Upper lobe of right lung (tissue), 1 donor: ENCODE results near the gene ETV5. TPM values are rescaled to one million over a fixed set of nuclear protein-coding genes. Genes with fewer than 3 reads are reported as not detected.

Experiments used
- ATAC-seq: fragments of 200-7000 bp; cut with Tn5 transposase; one replicate; pipeline ENCODE4 v1.9.1; 2020; ENCODE audit warnings: mild to moderate bottlenecking, moderate library complexity
- DNase-seq: peaks from one replicate; pipeline ENCODE4 v3.0.0-alpha.2; 2020
- H3K27ac ChIP-seq: fragments of 200-600 bp; one replicate; pipeline ENCODE4 v1.8.0; 2022
- H3K27me3 ChIP-seq: fragments of 200-600 bp; one replicate; pipeline ENCODE4 v1.8.0; 2022; ENCODE audit warnings: mild to moderate bottlenecking
- H3K36me3 ChIP-seq: fragments of 200-600 bp; one replicate; pipeline ENCODE4 v1.8.0; 2022
- H3K4me1 ChIP-seq: fragments of 200-600 bp; one replicate; pipeline ENCODE4 v1.8.0; 2022
- H3K4me3 ChIP-seq: fragments of 200-600 bp; one replicate; pipeline ENCODE4 v1.8.0; 2022; ENCODE audit warnings: mild to moderate bottlenecking
- H3K9me3 ChIP-seq: fragments of 200-600 bp; one replicate; pipeline ENCODE4 v1.8.0; 2022
- intact Hi-C: fragments of 100-400 bp; cut with DNase I; formaldehyde crosslinking; loops from one replicate; pipeline ENCODE4 v1.11.0; 2022
- total RNA-seq: library from RNA; stranded (reverse); fragmentation: NEBNext Ultra II Directional; extraction: Animal tissue kit (Norgen Biotek cat#: 25700); gene quantifications from one replicate; pipeline ENCODE4 v1.2.1, GENCODE V29; 2021
- TF ChIP-seq, protein P1 (sequence below): fragments of 200-600 bp; IDR thresholded peaks from one replicate; pipeline ENCODE4 v1.8.0; 2022; ENCODE audit warnings: antibody characterized with exemption
- donor health status: DM: no; HTN: yes; CAD: no; lungs with severe emphysema.

Gene ETV5
- total RNA-seq, 1 donor from 2014 or later: 56.3 TPM

DNA sequence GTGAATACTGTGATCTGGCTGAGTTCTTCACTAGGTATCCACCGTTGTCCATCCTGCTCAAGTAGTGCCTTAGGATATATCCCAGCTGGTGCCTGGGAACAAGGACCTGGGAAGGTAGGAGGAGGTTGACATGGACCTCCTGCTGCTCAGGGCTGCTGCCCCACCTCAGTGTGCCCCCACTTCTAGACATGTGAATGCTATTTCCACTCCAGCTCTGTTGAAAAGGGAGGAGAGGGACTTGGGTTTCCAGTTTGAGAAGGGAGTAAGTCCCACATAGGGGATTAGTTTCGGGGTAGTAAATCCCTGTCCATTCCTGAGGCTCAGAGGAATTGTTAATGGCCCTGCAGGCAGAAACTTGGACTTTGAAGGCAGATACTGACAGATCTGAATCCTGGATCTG lies 32.9 kb upstream of the ETV5 start:
- Histone ChIP-seq H3K9me3 (no peaks in the 10 kb centered on the region), H3K27me3 (no peaks in the 10 kb centered on the region), H3K4me3 (no peak overlapping the region), H3K27ac (no peak overlapping the region), H3K4me1 (no peaks in the 10 kb centered on the region), H3K36me3 (no peaks in the 10 kb centered on the region)
- TF ChIP-seq, protein P1, sequence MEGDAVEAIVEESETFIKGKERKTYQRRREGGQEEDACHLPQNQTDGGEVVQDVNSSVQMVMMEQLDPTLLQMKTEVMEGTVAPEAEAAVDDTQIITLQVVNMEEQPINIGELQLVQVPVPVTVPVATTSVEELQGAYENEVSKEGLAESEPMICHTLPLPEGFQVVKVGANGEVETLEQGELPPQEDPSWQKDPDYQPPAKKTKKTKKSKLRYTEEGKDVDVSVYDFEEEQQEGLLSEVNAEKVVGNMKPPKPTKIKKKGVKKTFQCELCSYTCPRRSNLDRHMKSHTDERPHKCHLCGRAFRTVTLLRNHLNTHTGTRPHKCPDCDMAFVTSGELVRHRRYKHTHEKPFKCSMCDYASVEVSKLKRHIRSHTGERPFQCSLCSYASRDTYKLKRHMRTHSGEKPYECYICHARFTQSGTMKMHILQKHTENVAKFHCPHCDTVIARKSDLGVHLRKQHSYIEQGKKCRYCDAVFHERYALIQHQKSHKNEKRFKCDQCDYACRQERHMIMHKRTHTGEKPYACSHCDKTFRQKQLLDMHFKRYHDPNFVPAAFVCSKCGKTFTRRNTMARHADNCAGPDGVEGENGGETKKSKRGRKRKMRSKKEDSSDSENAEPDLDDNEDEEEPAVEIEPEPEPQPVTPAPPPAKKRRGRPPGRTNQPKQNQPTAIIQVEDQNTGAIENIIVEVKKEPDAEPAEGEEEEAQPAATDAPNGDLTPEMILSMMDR: no peak
- intact Hi-C loops: no loop called here
- no peak for ATAC-seq
- DNase-seq: no peak

DNA sequence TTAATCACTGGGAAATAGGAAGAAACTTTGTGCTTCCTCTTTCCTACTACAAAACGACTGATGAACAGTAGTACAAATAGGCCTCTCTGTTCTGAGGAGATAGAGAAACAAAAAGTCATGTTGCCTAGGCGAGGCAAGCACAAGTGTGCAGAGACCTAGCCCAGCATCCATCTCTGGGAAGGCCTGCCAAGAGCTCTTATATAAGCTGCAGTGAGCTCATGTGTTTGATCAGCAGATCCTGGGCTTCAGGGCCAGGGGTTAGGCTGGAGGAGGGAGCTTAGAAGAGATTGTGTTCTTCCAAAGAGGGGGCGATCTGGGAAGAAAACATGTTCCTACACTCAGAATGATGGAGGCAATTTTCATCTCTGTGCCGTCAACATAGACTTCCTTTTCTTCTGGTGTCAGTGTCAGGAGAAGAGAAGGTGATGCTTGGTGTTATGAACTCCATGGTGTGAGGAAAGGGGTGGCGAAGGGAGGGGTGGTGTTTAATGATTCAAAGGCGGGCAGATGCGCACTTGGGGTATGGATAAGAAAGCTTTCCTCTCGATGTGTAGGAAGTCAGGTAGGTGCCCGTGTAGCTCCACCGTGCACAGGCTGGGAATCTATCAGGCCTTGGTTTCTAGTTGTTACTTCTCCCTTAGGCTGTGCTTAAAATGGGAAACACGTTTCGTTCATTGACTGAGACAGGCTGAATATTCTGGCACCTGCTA lies 29.5 kb upstream of the ETV5 start:
- intact Hi-C loops: no loop called here
- ATAC-seq: peak; percentile 67
- Histone ChIP-seq H3K36me3 (no peaks in the 10 kb centered on the region), H3K27me3 (no peaks in the 10 kb centered on the region), H3K27ac (no peak overlapping the region), H3K4me3 (no peak overlapping the region), H3K4me1 (no peaks in the 10 kb centered on the region), H3K9me3 (no peaks in the 10 kb centered on the region)
- no peak for DNase-seq
- TF ChIP-seq, protein P1: no peak

DNA sequence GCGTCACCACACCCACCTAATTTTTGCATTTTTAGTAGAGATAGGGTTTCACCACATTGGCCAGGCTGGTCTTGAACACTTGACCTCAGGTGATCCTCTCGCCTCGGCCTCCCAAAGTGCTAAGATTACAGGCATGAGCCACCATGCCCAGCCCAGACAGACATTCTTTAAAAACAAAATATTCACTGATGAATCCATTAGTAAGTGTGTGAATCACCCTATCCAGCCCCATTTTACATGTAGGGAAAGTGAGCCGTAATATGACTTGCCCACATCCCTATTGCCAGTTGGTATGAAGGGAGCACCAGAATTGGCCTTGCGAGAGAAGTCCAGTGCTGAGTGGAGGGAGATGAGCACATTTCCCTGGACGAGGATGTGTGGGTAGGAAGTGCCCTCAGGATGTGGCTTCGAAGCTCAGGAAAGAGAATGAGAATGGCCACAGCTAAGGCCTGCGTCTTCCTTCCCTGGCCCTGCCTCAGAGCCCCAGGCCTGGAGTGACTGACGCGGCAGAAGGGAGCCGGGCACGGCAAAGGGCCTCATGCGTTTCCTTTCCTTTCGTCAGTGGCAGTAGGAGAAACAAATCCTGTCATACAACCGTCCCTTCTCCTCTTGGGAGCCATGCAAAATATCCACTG lies 28.3 kb upstream of the ETV5 start:
- no peak overlapping the region for H3K4me3 ChIP-seq
- intact Hi-C loops: no loop called here
- ATAC-seq (no peak), DNase-seq (no peak)
- no peaks in the 10 kb centered on the region for H3K4me1 ChIP-seq
- no peak overlapping the region for H3K27ac ChIP-seq
- H3K9me3 ChIP-seq: no peaks in the 10 kb centered on the region
- no peaks in the 10 kb centered on the region for H3K27me3 ChIP-seq
- TF ChIP-seq, protein P1: no peak
- H3K36me3 ChIP-seq: no peaks in the 10 kb centered on the region

DNA sequence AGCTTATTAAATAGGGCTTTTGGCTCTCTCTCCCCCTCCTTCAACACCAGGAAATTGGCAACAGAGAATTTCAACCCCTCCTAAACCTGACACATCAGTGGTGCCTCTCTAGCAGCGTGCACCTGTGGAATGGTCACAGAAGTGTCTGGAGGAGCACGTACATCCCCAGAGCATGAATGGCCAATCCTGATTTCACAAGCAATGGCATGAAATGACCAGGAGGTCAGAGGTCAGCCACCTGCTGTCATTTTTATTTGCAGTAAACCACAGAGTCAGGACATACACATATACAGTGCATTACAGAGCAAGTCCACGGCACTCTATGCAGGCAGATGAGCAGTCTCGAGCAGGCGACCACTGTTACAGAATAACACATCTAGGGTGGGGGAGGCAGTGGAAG lies 25.1 kb upstream of the ETV5 start:
- no peaks in the 10 kb centered on the region for H3K27me3 ChIP-seq
- DNase-seq: no peak
- ATAC-seq: no peak
- intact Hi-C loops: no loop called here
- no peak overlapping the region for H3K27ac ChIP-seq
- H3K36me3 ChIP-seq: no peaks in the 10 kb centered on the region
- no peaks in the 10 kb centered on the region for H3K9me3 ChIP-seq
- no peaks in the 10 kb centered on the region for H3K4me1 ChIP-seq
- TF ChIP-seq, protein P1: no peak
- H3K4me3 ChIP-seq: no peak overlapping the region

DNA sequence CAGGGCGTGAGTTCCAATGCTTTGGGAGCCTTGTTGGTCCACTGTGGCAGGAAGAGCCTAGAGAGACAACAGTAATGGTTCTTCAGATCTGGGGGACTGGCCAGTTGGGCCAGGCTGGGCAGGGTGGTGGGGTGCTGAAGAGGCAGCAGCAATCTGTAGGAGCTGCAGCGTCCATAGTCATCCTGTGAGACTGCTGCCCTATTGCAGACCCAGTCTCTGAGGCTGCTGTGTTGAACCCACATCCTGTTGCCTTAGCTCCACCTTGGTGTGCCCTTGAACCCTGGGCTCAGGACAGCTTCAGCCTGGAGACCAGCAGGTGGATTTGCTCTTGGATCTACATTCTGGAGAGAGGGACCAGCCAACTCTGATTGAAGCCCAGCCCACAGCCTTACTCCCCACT lies 23.6 kb upstream of the ETV5 start:
- no peaks in the 10 kb centered on the region for H3K4me1 ChIP-seq
- intact Hi-C loops: no loop called here
- ATAC-seq: no peak
- TF ChIP-seq, protein P1: no peak
- no peaks in the 10 kb centered on the region for H3K9me3 ChIP-seq
- no peak overlapping the region for H3K27ac ChIP-seq
- H3K4me3 ChIP-seq: no peak overlapping the region
- DNase-seq: no peak
- no peaks in the 10 kb centered on the region for H3K36me3 ChIP-seq
- H3K27me3 ChIP-seq: no peaks in the 10 kb centered on the region
